CD8-positive, alpha-beta memory T cell (primary cell): ENCODE measurements around the gene GSDMA. TPM values are rescaled to one million over a fixed set of nuclear protein-coding genes. Genes with fewer than 3 reads are reported as not detected.
"Not testable (repeated sequence)": the region's sequence is repeated elsewhere in the genome, so short reads cannot be mapped to it uniquely, and the experiment has no call there.

Experiments
- CTCF ChIA-PET: fragments of 350-600 bp; sonication (Branson Sonifier 250); formaldehyde crosslinking; loops from one replicate; lab custom pipeline; 2021; ENCODE audit warnings: antibody characterized with exemption; lab: Charles Lee
- POLR2A ChIA-PET: fragments of 350-600 bp; sonication (Branson Sonifier 250); formaldehyde crosslinking; loops from one replicate; lab custom pipeline; 2021; ENCODE audit warnings: antibody characterized with exemption; lab: Charles Lee
- DNase-seq, 5 donors: peaks; one replicate each; pipeline versions ENCODE4 v3.0.0 to v3.0.0-alpha.2; 2020 to 2022; ENCODE audit warnings: mixed read lengths in 1 of 5
- H3K27ac ChIP-seq: one replicate; pipeline ENCODE4 v1.7.0; 2013; ENCODE audit warnings: low read depth, mild to moderate bottlenecking, low read length, moderate library complexity
- H3K27me3 ChIP-seq: 2 replicates; pipeline ENCODE4 v1.7.0; 2013; ENCODE audit warnings: low read length, mild to moderate bottlenecking; ENCODE audit not compliant: insufficient read depth, poor library complexity, severe bottlenecking
- H3K36me3 ChIP-seq: 2 replicates; pipeline ENCODE4 v1.7.0; 2013; ENCODE audit warnings: mild to moderate bottlenecking, low read length, moderate library complexity; ENCODE audit not compliant: insufficient read depth
- H3K4me1 ChIP-seq: 2 replicates; pipeline ENCODE4 v1.7.0; 2013; ENCODE audit warnings: mild to moderate bottlenecking, low read length, moderate library complexity; ENCODE audit not compliant: insufficient read depth
- H3K4me3 ChIP-seq: 2 replicates; pipeline ENCODE4 v1.7.0; 2013; ENCODE audit warnings: mild to moderate bottlenecking, low read length
- H3K9me3 ChIP-seq: 2 replicates; pipeline ENCODE4 v1.7.0; 2013; ENCODE audit warnings: mild to moderate bottlenecking, low read length
- H3K27ac Mint-ChIP-seq, 8 donors: one replicate each; pipeline ENCODE4 v1.8.0; 2020 to 2021; ENCODE audit warnings: mixed read lengths in 8 of 8, mild to moderate bottlenecking in 6 of 8, inconsistent platforms in 3 of 8, moderate library complexity in 3 of 8
- H3K27me3 Mint-ChIP-seq, 2 donors: one replicate each; pipeline ENCODE4 v1.8.0; 2020 to 2021; ENCODE audit warnings: mixed read lengths in 2 of 2, mild to moderate bottlenecking in 1 of 2, moderate library complexity in 1 of 2
- H3K36me3 Mint-ChIP-seq, 3 donors: one replicate each; pipeline ENCODE4 v1.8.0; 2020 to 2021; ENCODE audit warnings: mixed read lengths in 3 of 3, inconsistent platforms in 1 of 3, mild to moderate bottlenecking in 1 of 3
- H3K4me1 Mint-ChIP-seq, 3 donors: one replicate each; pipeline ENCODE4 v1.8.0; 2020 to 2021; ENCODE audit warnings: mixed read lengths in 3 of 3, inconsistent platforms in 1 of 3, mild to moderate bottlenecking in 1 of 3
- H3K4me3 Mint-ChIP-seq, 7 donors: one replicate each; pipeline ENCODE4 v1.8.0; 2020 to 2021; ENCODE audit warnings: mixed read lengths in 7 of 7, mild to moderate bottlenecking in 6 of 7, moderate library complexity in 4 of 7, inconsistent platforms in 2 of 7
- H3K9me3 Mint-ChIP-seq, 5 donors: one replicate each; pipeline ENCODE4 v1.8.0; 2020 to 2022; ENCODE audit warnings: mixed read lengths in 5 of 5, mild to moderate bottlenecking in 3 of 5, moderate library complexity in 2 of 5, inconsistent platforms in 1 of 5
- polyA plus RNA-seq: library from polyadenylated mRNA; unstranded; fragments of 300-500 nt; fragmentation: Illumina TruSeq; gene quantifications from one replicate; pipeline ENCODE4 v1.2.3, GENCODE V29; 2021
- total RNA-seq, 2 experiments: library from RNA; stranded (reverse); gene quantifications; one replicate each; pipeline ENCODE4 v1.2.3, GENCODE V29; 2021

The GSDMA gene
- total and polyA plus RNA-seq, 3 experiments from 2014 or later, result 0.14 TPM; not detected in 2

GRCh38 chr17:39994448-39994847 lies 31.6 kb downstream of the GSDMA start:
- H3K9me3 ChIP-seq, result no peaks in the 10 kb centered on the region
- Mint-ChIP-seq H3K27me3 (no peaks in the 10 kb centered on the region), H3K36me3 (peaks cover 10 to 89% (median 35%) of the 10 kb centered on the region in 3 donors), H3K9me3 (no peaks in the 10 kb centered on the region), H3K4me1 (peaks cover 0 to 2% (median 0%) of the 10 kb centered on the region in 3 donors), H3K4me3 (no peak overlapping the region), H3K27ac (no peak overlapping the region)
- ChIA-PET POLR2A (no interaction called here), CTCF (no interaction called here)
- no peak overlapping the region for H3K27ac ChIP-seq
- no peaks in the 10 kb centered on the region for H3K4me1 ChIP-seq
- no peak for DNase-seq
- no peak overlapping the region for H3K4me3 ChIP-seq
- no peaks in the 10 kb centered on the region for H3K27me3 ChIP-seq
- H3K36me3 ChIP-seq, result peaks cover 74% of the 10 kb centered on the region

GRCh38 chr17:39995438-39995837 lies 32.6 kb downstream of the GSDMA start:
- POLR2A ChIA-PET, result no interaction called here
- no peak overlapping the region for H3K4me3 Mint-ChIP-seq
- no peak overlapping the region for H3K27ac ChIP-seq
- H3K4me1 Mint-ChIP-seq, result peaks cover 0 to 2% (median 0%) of the 10 kb centered on the region in 3 donors
- no peaks in the 10 kb centered on the region for H3K27me3 Mint-ChIP-seq
- no peaks in the 10 kb centered on the region for H3K27me3 ChIP-seq
- peaks cover 64% of the 10 kb centered on the region for H3K36me3 ChIP-seq
- no peaks in the 10 kb centered on the region for H3K9me3 ChIP-seq
- H3K27ac Mint-ChIP-seq, result peak overlapping the region in 2 of 8 donors; percentile 2 to 3
- no peaks in the 10 kb centered on the region for H3K9me3 Mint-ChIP-seq
- H3K4me3 ChIP-seq, result no peak overlapping the region
- no peaks in the 10 kb centered on the region for H3K4me1 ChIP-seq
- peaks cover 10 to 79% (median 33%) of the 10 kb centered on the region in 3 donors for H3K36me3 Mint-ChIP-seq
- no peak for DNase-seq
- CTCF ChIA-PET, result no interaction called here

- DNase-seq, result no peak
- no peaks in the 10 kb centered on the region for H3K27me3 Mint-ChIP-seq
- H3K27ac Mint-ChIP-seq, result no peak overlapping the region
- CTCF ChIA-PET, result no interaction called here
- peaks cover 10 to 72% (median 29%) of the 10 kb centered on the region in 3 donors for H3K36me3 Mint-ChIP-seq
- no peak overlapping the region for H3K27ac ChIP-seq
- H3K27me3 ChIP-seq, result no peaks in the 10 kb centered on the region
- no peaks in the 10 kb centered on the region for H3K9me3 ChIP-seq
- POLR2A ChIA-PET, result no interaction called here
- H3K4me3 Mint-ChIP-seq, result no peak overlapping the region
- no peaks in the 10 kb centered on the region for H3K4me1 ChIP-seq
- H3K9me3 Mint-ChIP-seq, result no peaks in the 10 kb centered on the region
- H3K4me3 ChIP-seq, result no peak overlapping the region
- H3K4me1 Mint-ChIP-seq, result peaks cover 0 to 2% (median 0%) of the 10 kb centered on the region in 3 donors
- H3K36me3 ChIP-seq, result peaks cover 57% of the 10 kb centered on the region
Observed at GRCh38 chr17:39996162-39996561, 33.4 kb downstream of the GSDMA start.

- Mint-ChIP-seq H3K4me3 (no peak overlapping the region), H3K27ac (no peak overlapping the region), H3K4me1 (peaks cover 0 to 2% (median 0%) of the 10 kb centered on the region in 3 donors), H3K36me3 (peaks cover 10 to 66% (median 26%) of the 10 kb centered on the region in 3 donors), H3K27me3 (no peaks in the 10 kb centered on the region), H3K9me3 (no peaks in the 10 kb centered on the region)
- Histone ChIP-seq H3K36me3 (peaks cover 51% of the 10 kb centered on the region), H3K4me3 (no peak overlapping the region), H3K27ac (no peak overlapping the region), H3K27me3 (no peaks in the 10 kb centered on the region), H3K9me3 (no peaks in the 10 kb centered on the region), H3K4me1 (no peaks in the 10 kb centered on the region)
- no peak for DNase-seq
- ChIA-PET POLR2A (interaction anchor here (0.5 kb wide), 1 partner anchor 73 kb away, joined by 3 read pairs; no protein-coding TSS in a partner anchor), CTCF (no interaction called here)
Observed at GRCh38 chr17:39996800-39997199, 34.0 kb downstream of the GSDMA start.

- H3K9me3 ChIP-seq, result no peaks in the 10 kb centered on the region
- DNase-seq, result no peak
- H3K4me3 Mint-ChIP-seq, result no peak overlapping the region
- H3K4me3 ChIP-seq, result no peak overlapping the region
- H3K36me3 Mint-ChIP-seq, result peaks cover 10 to 58% (median 24%) of the 10 kb centered on the region in 3 donors
- H3K27me3 ChIP-seq, result no peaks in the 10 kb centered on the region
- no peaks in the 10 kb centered on the region for H3K9me3 Mint-ChIP-seq
- CTCF ChIA-PET, result no interaction called here
- H3K4me1 ChIP-seq, result no peaks in the 10 kb centered on the region
- H3K27me3 Mint-ChIP-seq, result no peaks in the 10 kb centered on the region
- H3K4me1 Mint-ChIP-seq, result peaks cover 0 to 2% (median 0%) of the 10 kb centered on the region in 3 donors
- POLR2A ChIA-PET, result interaction anchor here (0.5 kb wide), 1 partner anchor 74 kb away, joined by 3 read pairs; no protein-coding TSS in a partner anchor
- no peak overlapping the region for H3K27ac ChIP-seq
- no peak overlapping the region for H3K27ac Mint-ChIP-seq
- peaks cover 43% of the 10 kb centered on the region for H3K36me3 ChIP-seq
Observed at GRCh38 chr17:39997543-39997942, 34.7 kb downstream of the GSDMA start.

GRCh38 chr17:39999067-39999466 lies 36.3 kb downstream of the GSDMA start:
- Mint-ChIP-seq H3K27me3 (no peaks in the 10 kb centered on the region), H3K4me3 (no peak overlapping the region), H3K36me3 (peaks cover 0 to 43% (median 10%) of the 10 kb centered on the region in 3 donors), H3K9me3 (no peaks in the 10 kb centered on the region), H3K27ac (peak overlapping the region in 1 of 8 donors; percentile 51), H3K4me1 (peaks cover 0 to 2% (median 0%) of the 10 kb centered on the region in 3 donors)
- ChIA-PET POLR2A (no interaction called here), CTCF (interaction anchor here (0.8 kb wide), 1 partner anchor 14 kb away, joined by 4 read pairs; no protein-coding TSS in a partner anchor)
- H3K36me3 ChIP-seq, result peaks cover 28% of the 10 kb centered on the region
- no peaks in the 10 kb centered on the region for H3K27me3 ChIP-seq
- no peak overlapping the region for H3K27ac ChIP-seq
- no peak overlapping the region for H3K4me3 ChIP-seq
- DNase-seq, result no peak
- no peaks in the 10 kb centered on the region for H3K9me3 ChIP-seq
- no peaks in the 10 kb centered on the region for H3K4me1 ChIP-seq

GRCh38 chr17:40000161-40000560 lies 37.4 kb downstream of the GSDMA start:
- Mint-ChIP-seq H3K4me1 (peaks cover 0 to 2% (median 0%) of the 10 kb centered on the region in 3 donors), H3K27ac (no peak overlapping the region), H3K36me3 (peaks cover 0 to 32% (median 4%) of the 10 kb centered on the region in 3 donors), H3K9me3 (no peaks in the 10 kb centered on the region), H3K4me3 (no peak overlapping the region), H3K27me3 (peaks cover 0 to 2% of the 10 kb centered on the region in 2 donors)
- DNase-seq, result no peak
- Histone ChIP-seq H3K4me3 (no peak overlapping the region), H3K9me3 (no peaks in the 10 kb centered on the region), H3K4me1 (no peaks in the 10 kb centered on the region), H3K36me3 (peaks cover 17% of the 10 kb centered on the region), H3K27ac (no peak overlapping the region), H3K27me3 (no peaks in the 10 kb centered on the region)
- ChIA-PET CTCF (interaction anchor here (1.3 kb wide), 1 partner anchor 13 kb away, joined by 3 read pairs; no protein-coding TSS in a partner anchor), POLR2A (no interaction called here)

GRCh38 chr17:40001335-40001734 lies 38.5 kb downstream of the GSDMA start:
- not testable (repeated sequence) for H3K4me3 Mint-ChIP-seq, DNase-seq, H3K4me3 ChIP-seq, H3K4me1 Mint-ChIP-seq, H3K4me1 ChIP-seq, H3K9me3 Mint-ChIP-seq, H3K27ac ChIP-seq, H3K36me3 ChIP-seq, H3K27ac Mint-ChIP-seq, H3K9me3 ChIP-seq, H3K27me3 Mint-ChIP-seq, H3K27me3 ChIP-seq
- H3K36me3 Mint-ChIP-seq, result peaks cover 0 to 21% (median 0%) of the 10 kb centered on the region in 3 donors
- CTCF ChIA-PET, result interaction anchor here (0.9 to 1.3 kb wide), 2 partner anchors 12 to 25 kb away, joined by 3 read pairs; no protein-coding TSS in a partner anchor
- POLR2A ChIA-PET, result interaction anchor here (0.8 kb wide), 1 partner anchor 8 kb away, joined by 4 read pairs; no protein-coding TSS in a partner anchor
